GM12801 (cell line): ENCODE results near the gene DUSP6.

Experiments
- CTCF ChIP-seq: IDR thresholded peaks from one replicate; pipeline ENCODE4 v1.5.1; 2011; ENCODE audit warnings: control low read depth; ENCODE audit not compliant: insufficient read length; ENCODE audit errors: extremely low read depth

Gene DUSP6

GRCh38 chr12:89390802-89391673, 38.7 kb upstream of the DUSP6 start:
- no peak for TF ChIP-seq CTCF

GRCh38 chr12:89389755-89390661, 37.7 kb upstream of the DUSP6 start:
- TF ChIP-seq CTCF: no peak

- no peak for TF ChIP-seq CTCF
Measured at GRCh38 chr12:89386138-89386537, 33.8 kb upstream of the DUSP6 start.

- TF ChIP-seq CTCF: no peak
Measured at GRCh38 chr12:89384807-89385206, 32.5 kb upstream of the DUSP6 start.

GRCh38 chr12:89384050-89384758, 31.9 kb upstream of the DUSP6 start:
- no peak for TF ChIP-seq CTCF

- TF ChIP-seq CTCF: no peak
Measured at GRCh38 chr12:89383235-89384049, 31.1 kb upstream of the DUSP6 start.
